Heart left ventricle (tissue), 16 donors: ENCODE data around the gene XYLT1. TPM values are rescaled to one million over a fixed set of nuclear protein-coding genes. Genes with fewer than 3 reads are reported as not detected.
A peak's percentile ranks its signal among the peaks of the same experiment; 100 is the strongest.

Source experiments
- ATAC-seq, 4 donors: fragments of 200-7000 bp; cut with Tn5 transposase; one replicate each; pipeline ENCODE4 v1.9.1; 2020 to 2022; ENCODE audit warnings: moderate library complexity in 4 of 4, mild to moderate bottlenecking in 3 of 4, moderate number of reproducible peaks in 1 of 4
- DNase-seq, 5 donors: peaks; one replicate each; pipeline ENCODE4 v3.0.0-alpha.2; 2020
- H3K27ac ChIP-seq, 12 donors: fragments of 200-600 bp; sonication (generic) in 4 of 12; one replicate each; pipeline versions ENCODE4 v1.5.0 to v1.8.0; 2016 to 2022; ENCODE audit warnings: mild to moderate bottlenecking in 2 of 12
- H3K27me3 ChIP-seq, 9 donors: fragments of 200-600 bp; sonication (generic) in 2 of 9; one replicate each; pipeline versions ENCODE4 v1.5.1 to v1.8.0; 2016 to 2022; ENCODE audit warnings: mild to moderate bottlenecking in 3 of 9
- H3K36me3 ChIP-seq, 9 donors: fragments of 200-600 bp; sonication (generic) in 2 of 9; one replicate each; pipeline versions ENCODE4 v1.5.0 to v1.8.0; 2018 to 2022; ENCODE audit warnings: mild to moderate bottlenecking in 2 of 9
- H3K4me1 ChIP-seq, 12 donors: fragments of 200-600 bp; sonication (generic) in 4 of 12; one replicate each; pipeline versions ENCODE4 v1.5.0 to v1.8.0; 2016 to 2022; ENCODE audit warnings: mild to moderate bottlenecking in 3 of 12
- H3K4me3 ChIP-seq, 12 donors: fragments of 200-600 bp; sonication (generic) in 4 of 12; one replicate each; pipeline versions ENCODE4 v1.5.0 to v1.8.0; 2017 to 2022; ENCODE audit warnings: mild to moderate bottlenecking in 9 of 12, moderate library complexity in 4 of 12
- H3K9me3 ChIP-seq, 12 donors: fragments of 200-600 bp; sonication (generic) in 4 of 12; one replicate each; pipeline versions ENCODE4 v1.5.0 to v1.8.0; 2016 to 2022; ENCODE audit warnings: mild to moderate bottlenecking in 1 of 12
- POLR2A ChIP-seq, 2 donors: fragments of 450-650 bp; IDR thresholded peaks; one replicate each; pipeline ENCODE4 v1.6.1; 2017; ENCODE audit warnings: antibody characterized with exemption in 2 of 2, mild to moderate bottlenecking in 2 of 2, moderate library complexity in 2 of 2
- WGBS, 4 donors: extraction: QIAGEN DNeasy Blood & Tissue Kit in 2 of 4; methylation state at CpG; one replicate each; pipeline versions ENCODE4 v1.1.5 to v1.1.7; 2013 to 2018; 5-methylcytosine and 5-hydroxymethylcytosine counted together
- intact Hi-C, 10 donors: fragments of 100-400 bp; cut with DNase I; formaldehyde crosslinking; loops; one replicate each; pipeline versions ENCODE4 v1.11.1 to v1.14.2; 2022
- polyA plus RNA-seq, 2 donors: library from polyadenylated mRNA; stranded (reverse); fragments of 200-250 nt; gene quantifications; one replicate each; pipeline ENCODE4 v1.2.3, GENCODE V29; 2013
- total RNA-seq, 9 donors: library from RNA; depleted of rRNA in 2 of 9; stranded (reverse); fragments of >200 nt in 2 of 9; fragmentation: NEBNext Ultra II Directional in 3 of 9; extraction: Animal tissue kit (Norgen Biotek cat#: 25700) in 3 of 9; gene quantifications; one replicate each; pipeline versions ENCODE4 v1.1.0 to v1.2.4, GENCODE V29; 2016 to 2023
- TF ChIP-seq, protein P1 (sequence below), 12 donors: fragments of 200-600 bp; sonication (generic) in 4 of 12; IDR thresholded peaks; one replicate each; pipeline versions ENCODE4 v1.5.0 to v1.8.0; 2018 to 2022; ENCODE audit warnings: antibody characterized with exemption in 12 of 12, mild to moderate bottlenecking in 5 of 12
- donor health status: ischemic (EF 13 %, LVEDD 7.1; RV severe dilation, severe dysfunction).
- donor health status: healthy with polysubstance abuse.
- donor health status: DM: no; HTN: yes; CAD: no.
- donor health status: DM: no; HTN: no; CAD: no.
- donor health status: ischemic (EF 25% LVEDD 6.9; RV normal size, moderate dysfunction).
- donor health status: ischemic (EF 25% LVEDD 5.7; RV mildly dilated, moderate dysfunction).
- donor health status: healthy.
- donor health status: DM: yes; HTN: yes; CAD: no.
- donor health status: ischemic (EF 35%, LVEDD 5.7; RV mildly dilated, moderate dysfunction).
- donor health status: nonischemic (EF 11% LVEDD 7.7; RV severe dilation, severe dysfunction).
- donor health status: DM: yes; HTN: yes; CAD: no.
- donor health status: PGD.
- donor health status: ischemic (EF 29% LVEDD 5.4; RV normal size, mild dysfunction).
- donor health status: nonischemic (EF 23%, LVEDD 6.1; RV moderate dilation, normal function).

Gene XYLT1
- total and polyA plus RNA-seq, 11 donors: 0.46 to 12.3 (median 2.4) TPM

- ATAC-seq: peak; percentile 78 to 91 (median 83)
- peak in 1 of 5 donors; percentile 35 for DNase-seq
- no peaks in the 10 kb centered on the region for H3K9me3 ChIP-seq
- intact Hi-C loops: loop anchor here in 3 of 10 donors (10.0 kb wide), 3 partner anchors 77 to 163 kb away; no protein-coding TSS in a partner anchor
- H3K4me1 ChIP-seq: peaks cover 0 to 54% (median 24%) of the 10 kb centered on the region in 12 donors
- H3K27ac ChIP-seq: peak overlapping the region in 8 of 12 donors; percentile 26 to 79 (median 57)
- H3K4me3 ChIP-seq: no peak overlapping the region
- 32 to 40% (median 36%) methylated on average over 10 to 11 of the region's 11 CpGs for whole genome bisulfite sequencing, 4 donors
- H3K36me3 ChIP-seq: no peaks in the 10 kb centered on the region
- TF ChIP-seq POLR2A (IDR thresholded peaks at IDR 0.05): no peak
- TF ChIP-seq, protein P1, sequence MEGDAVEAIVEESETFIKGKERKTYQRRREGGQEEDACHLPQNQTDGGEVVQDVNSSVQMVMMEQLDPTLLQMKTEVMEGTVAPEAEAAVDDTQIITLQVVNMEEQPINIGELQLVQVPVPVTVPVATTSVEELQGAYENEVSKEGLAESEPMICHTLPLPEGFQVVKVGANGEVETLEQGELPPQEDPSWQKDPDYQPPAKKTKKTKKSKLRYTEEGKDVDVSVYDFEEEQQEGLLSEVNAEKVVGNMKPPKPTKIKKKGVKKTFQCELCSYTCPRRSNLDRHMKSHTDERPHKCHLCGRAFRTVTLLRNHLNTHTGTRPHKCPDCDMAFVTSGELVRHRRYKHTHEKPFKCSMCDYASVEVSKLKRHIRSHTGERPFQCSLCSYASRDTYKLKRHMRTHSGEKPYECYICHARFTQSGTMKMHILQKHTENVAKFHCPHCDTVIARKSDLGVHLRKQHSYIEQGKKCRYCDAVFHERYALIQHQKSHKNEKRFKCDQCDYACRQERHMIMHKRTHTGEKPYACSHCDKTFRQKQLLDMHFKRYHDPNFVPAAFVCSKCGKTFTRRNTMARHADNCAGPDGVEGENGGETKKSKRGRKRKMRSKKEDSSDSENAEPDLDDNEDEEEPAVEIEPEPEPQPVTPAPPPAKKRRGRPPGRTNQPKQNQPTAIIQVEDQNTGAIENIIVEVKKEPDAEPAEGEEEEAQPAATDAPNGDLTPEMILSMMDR (IDR thresholded peaks at IDR 0.05): no peak
- H3K27me3 ChIP-seq: no peaks in the 10 kb centered on the region
Measured at GRCh38 chr16:17377360-17378324, 93.1 kb downstream of the XYLT1 start.

DNA sequence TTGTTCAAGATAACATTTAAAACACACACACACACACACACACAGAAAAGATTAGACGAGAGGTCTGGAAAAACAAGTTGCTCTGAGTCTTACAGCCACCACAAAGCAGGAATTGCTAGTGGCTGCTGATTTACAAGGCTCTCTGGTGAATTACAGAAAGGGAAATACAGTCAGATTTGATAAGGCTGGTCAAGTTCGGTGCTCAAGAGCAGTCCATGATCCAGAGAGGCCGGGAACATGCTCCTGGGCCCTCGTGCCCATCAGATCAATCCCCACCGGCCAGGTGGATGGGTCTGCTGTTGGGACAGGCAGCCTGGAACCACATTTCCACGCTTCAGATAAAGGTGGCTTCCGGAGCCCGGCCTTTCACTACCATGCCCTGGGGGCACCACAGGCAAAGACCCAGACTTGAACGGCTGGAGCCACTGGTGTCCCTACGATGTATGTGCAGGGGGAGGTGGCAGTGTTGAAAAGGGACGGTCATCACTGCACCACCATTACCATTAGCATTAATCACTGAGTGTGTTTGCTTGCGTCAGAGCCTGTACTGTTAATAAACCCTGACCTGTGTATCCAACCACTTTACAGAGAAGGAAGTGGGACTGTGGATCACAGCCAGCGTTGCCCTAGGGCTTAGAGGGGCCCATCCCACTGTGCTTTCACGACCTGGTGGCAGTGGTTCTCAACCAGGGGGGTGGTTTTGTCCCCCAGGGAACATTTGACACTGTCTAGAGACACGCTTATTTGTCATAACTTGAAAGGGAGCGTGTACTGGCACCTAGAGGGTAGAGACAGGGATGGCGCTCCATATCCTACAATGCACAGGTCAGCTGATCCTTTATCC lies 95.1 kb downstream of the XYLT1 start:
- Histone ChIP-seq H3K9me3 (no peaks in the 10 kb centered on the region), H3K27ac (peak overlapping the region in 1 of 12 donors; percentile 79), H3K36me3 (no peaks in the 10 kb centered on the region), H3K4me1 (peaks cover 0 to 61% (median 26%) of the 10 kb centered on the region in 12 donors), H3K4me3 (no peak overlapping the region), H3K27me3 (no peaks in the 10 kb centered on the region)
- 71 to 86% (median 73%) methylated on average over 14 to 17 of the region's 17 CpGs for WGBS, 4 donors
- TF ChIP-seq, protein P1 (IDR thresholded peaks at IDR 0.05): no peak
- TF ChIP-seq POLR2A (IDR thresholded peaks at IDR 0.05): no peak
- intact Hi-C loops: loop anchor here in 3 of 10 donors (10.0 kb wide), 3 partner anchors 79 to 161 kb away; no protein-coding TSS in a partner anchor
- DNase-seq (no peak), ATAC-seq (no peak)

DNA sequence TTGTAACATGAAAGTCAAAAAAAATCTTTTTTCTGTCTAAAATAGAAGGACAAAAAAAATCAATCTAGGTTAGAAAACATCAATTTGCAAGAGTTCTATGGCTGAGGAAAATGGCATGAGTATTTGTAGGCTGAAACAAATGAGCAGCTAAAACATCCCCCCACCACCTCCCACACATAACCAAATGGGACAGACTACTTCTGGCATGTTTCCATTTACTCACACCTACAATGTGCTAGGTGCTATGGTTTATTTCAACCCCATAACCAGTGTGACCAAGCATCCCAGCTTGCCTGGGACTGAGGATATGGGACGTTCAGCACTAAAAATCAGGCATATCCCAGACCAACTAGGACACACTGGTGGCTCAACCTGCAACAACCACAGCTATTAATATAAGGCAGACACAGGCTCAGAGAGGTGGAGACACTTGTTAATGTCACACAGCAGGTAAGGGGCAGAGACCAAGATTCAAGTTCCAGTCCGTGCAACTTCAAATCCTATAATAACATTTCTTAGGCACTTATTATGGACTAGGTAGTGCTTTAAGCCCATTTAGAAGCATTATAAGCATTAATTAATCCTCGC lies 96.0 kb downstream of the XYLT1 start:
- H3K4me1 ChIP-seq: peaks cover 0 to 61% (median 34%) of the 10 kb centered on the region in 12 donors
- 92 to 95% (median 94%) methylated on average over 3 of the region's 3 CpGs for WGBS, 4 donors
- DNase-seq (no peak), ATAC-seq (no peak)
- TF ChIP-seq, protein P1 (IDR thresholded peaks at IDR 0.05): no peak
- no peak for TF ChIP-seq POLR2A (IDR thresholded peaks at IDR 0.05)
- no peak overlapping the region for H3K27ac ChIP-seq
- no peaks in the 10 kb centered on the region for H3K27me3 ChIP-seq
- H3K36me3 ChIP-seq: no peaks in the 10 kb centered on the region
- no peak overlapping the region for H3K4me3 ChIP-seq
- intact Hi-C loops: loop anchor here in 3 of 10 donors (10.0 kb wide), 3 partner anchors 80 to 160 kb away; no protein-coding TSS in a partner anchor
- H3K9me3 ChIP-seq: no peaks in the 10 kb centered on the region
